Measurements from ENCODE around the gene ABI1.

DNA sequence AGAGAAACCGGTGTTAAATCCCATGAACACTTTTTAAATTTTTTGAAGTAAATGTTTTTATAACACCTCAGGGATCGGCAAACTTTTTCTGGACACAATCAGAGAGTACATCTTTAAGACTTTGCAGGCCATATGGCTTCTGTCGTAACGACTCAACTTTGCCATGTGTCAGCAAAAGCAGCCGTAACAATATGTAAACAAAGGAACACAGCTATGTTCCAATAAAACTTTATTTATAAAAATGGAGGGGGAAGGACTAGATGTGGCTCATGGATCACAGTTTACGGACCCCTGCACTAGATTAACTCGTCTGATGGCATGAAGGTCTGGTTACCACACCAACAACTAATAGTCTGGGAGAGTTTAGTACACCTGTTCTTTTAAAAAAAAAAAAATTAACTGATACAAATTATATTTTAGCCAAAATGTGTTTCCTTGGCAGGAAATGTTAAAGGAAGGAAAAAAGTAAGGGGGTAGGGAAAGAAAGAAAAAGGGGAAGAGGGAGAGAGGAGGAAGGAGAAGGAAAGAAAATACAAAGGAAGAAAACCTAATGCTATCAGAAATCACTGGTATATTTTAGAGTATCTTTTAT, 50.2 kb downstream of the ABI1 start:
- TF ChIP-seq, protein P1, sequence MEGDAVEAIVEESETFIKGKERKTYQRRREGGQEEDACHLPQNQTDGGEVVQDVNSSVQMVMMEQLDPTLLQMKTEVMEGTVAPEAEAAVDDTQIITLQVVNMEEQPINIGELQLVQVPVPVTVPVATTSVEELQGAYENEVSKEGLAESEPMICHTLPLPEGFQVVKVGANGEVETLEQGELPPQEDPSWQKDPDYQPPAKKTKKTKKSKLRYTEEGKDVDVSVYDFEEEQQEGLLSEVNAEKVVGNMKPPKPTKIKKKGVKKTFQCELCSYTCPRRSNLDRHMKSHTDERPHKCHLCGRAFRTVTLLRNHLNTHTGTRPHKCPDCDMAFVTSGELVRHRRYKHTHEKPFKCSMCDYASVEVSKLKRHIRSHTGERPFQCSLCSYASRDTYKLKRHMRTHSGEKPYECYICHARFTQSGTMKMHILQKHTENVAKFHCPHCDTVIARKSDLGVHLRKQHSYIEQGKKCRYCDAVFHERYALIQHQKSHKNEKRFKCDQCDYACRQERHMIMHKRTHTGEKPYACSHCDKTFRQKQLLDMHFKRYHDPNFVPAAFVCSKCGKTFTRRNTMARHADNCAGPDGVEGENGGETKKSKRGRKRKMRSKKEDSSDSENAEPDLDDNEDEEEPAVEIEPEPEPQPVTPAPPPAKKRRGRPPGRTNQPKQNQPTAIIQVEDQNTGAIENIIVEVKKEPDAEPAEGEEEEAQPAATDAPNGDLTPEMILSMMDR (IDR thresholded peaks at IDR 0.05) = no peak
- TF ChIP-seq POLR2A (IDR thresholded peaks at IDR 0.05) = no peak
